Neural progenitor cell (in vitro differentiated cells): ENCODE data around the gene PLEKHA5.

Experiments
- CTCF ChIP-seq: fragments of 200-600 bp; sonication (generic); IDR thresholded peaks from 2 replicates; pipeline ENCODE4 v1.5.1; 2017; ENCODE audit warnings: antibody characterized with exemption, mild to moderate bottlenecking
- EZH2phosphoT487 ChIP-seq: fragments of 200-600 bp; sonication (generic); IDR thresholded peaks from 2 replicates; pipeline ENCODE4 v1.6.1; 2017; ENCODE audit warnings: antibody characterized with exemption

DNA sequence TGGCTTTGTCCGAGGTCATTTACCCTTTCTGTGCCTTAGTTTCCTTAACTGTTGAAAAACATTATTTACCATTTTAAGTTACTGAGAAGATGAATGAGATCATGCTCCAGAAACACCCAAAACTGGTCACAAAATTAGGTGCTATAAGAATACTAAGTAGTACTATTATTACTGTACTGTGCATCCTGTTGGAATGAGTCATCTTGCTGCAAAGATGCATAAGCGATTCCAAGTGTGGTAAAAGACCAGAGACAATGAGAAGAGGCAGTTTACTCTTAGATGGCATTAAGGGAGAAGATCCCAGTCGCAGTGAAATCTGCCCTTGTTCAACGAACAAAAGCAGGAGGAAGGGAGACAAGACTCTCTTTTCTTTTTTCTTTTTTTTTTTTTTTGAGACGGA lies 4.2 kb upstream of the PLEKHA5 start:
- TF ChIP-seq CTCF: no peak
- no peak for TF ChIP-seq EZH2phosphoT487
